ENCODE data around the gene DDX20.

Gene DDX20

DNA sequence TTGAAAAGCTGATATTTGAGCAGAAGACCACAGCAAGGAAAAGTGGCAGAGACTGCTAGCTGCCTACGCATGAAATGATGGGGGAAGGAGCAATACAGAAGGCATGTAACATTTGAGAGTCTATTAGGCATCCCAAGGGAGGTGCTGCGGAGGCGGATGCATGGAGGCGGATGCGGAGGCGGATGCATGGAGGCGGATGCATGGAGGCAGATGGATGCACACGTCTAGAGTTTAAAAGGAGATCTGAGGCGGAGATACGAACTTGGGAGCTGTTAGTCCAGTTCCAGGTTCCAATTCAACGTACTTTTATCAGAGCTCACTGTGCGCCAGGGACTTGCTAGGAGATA is 744 bp upstream of the DDX20 start:
- Histone ChIP-seq H3K9me3 (ENCODE audit: control insufficient read depth, insufficient read depth, low read length) (no peaks in the 10 kb centered on the region), H3K79me2 (ENCODE audit: control insufficient read depth, low read length) (peaks cover 51% of the 10 kb centered on the region), H3K27me3 (ENCODE audit: control insufficient read depth, low read length) (no peaks in the 10 kb centered on the region), H3K27ac (ENCODE audit: low read depth, low read length) (peak overlapping the region; percentile 86), H3F3A (ENCODE audit: control insufficient read depth, insufficient read depth) (no peaks in the 10 kb centered on the region; the same call in 1 of the 2 replicates), H3K36me3 (ENCODE audit: control insufficient read depth, low read length) (peaks cover 37% of the 10 kb centered on the region), H4K20me1 (ENCODE audit: control insufficient read depth, insufficient read depth, low read depth, low read length) (peaks cover 12% of the 10 kb centered on the region; the same call in 1 of the 2 replicates), H3K9me2 (replicated peaks; ENCODE audit: control insufficient read depth, low read length) (no peaks in the 10 kb centered on the region), H3K4me1 (ENCODE audit: control insufficient read depth, low read length) (peaks cover 29% of the 10 kb centered on the region), H3K4me3 (ENCODE audit: low read length) (peak overlapping the region; percentile 96), H3K4me2 (ENCODE audit: low read length) (peak overlapping the region; percentile 94)
- no peak for TF ChIP-seq EZH2phosphoT487 (IDR thresholded peaks at IDR 0.05; ENCODE audit: borderline replicate concordance, low read length)
- TF ChIP-seq, protein P1, sequence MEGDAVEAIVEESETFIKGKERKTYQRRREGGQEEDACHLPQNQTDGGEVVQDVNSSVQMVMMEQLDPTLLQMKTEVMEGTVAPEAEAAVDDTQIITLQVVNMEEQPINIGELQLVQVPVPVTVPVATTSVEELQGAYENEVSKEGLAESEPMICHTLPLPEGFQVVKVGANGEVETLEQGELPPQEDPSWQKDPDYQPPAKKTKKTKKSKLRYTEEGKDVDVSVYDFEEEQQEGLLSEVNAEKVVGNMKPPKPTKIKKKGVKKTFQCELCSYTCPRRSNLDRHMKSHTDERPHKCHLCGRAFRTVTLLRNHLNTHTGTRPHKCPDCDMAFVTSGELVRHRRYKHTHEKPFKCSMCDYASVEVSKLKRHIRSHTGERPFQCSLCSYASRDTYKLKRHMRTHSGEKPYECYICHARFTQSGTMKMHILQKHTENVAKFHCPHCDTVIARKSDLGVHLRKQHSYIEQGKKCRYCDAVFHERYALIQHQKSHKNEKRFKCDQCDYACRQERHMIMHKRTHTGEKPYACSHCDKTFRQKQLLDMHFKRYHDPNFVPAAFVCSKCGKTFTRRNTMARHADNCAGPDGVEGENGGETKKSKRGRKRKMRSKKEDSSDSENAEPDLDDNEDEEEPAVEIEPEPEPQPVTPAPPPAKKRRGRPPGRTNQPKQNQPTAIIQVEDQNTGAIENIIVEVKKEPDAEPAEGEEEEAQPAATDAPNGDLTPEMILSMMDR (IDR thresholded peaks at IDR 0.05; ENCODE audit: low read depth, low read length, poor library complexity, severe bottlenecking) = no peak

DNA sequence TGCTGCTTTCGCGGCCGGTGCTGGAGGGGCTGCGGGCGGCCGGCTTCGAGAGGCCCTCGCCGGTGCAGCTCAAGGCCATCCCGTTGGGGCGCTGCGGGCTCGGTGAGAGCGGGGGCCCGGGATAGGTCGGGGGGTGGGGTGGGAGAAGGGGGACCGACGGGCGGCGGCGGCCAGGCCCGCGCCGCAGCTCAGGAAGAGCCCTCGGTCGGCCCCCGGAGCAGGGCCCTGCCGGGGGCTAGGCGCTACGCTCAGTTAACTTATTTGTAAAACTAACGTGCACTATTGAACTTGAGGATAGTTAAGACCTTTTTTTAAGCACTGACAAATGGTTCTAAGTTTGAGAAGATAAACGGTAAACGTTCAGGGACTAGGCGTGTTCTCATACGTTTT is 418 bp downstream of the DDX20 start:
- Histone ChIP-seq H3K4me2 (ENCODE audit: low read length) (peak overlapping the region; percentile 94), H3K9me2 (replicated peaks; ENCODE audit: control insufficient read depth, low read length) (no peaks in the 10 kb centered on the region), H3K9me3 (ENCODE audit: control insufficient read depth, insufficient read depth, low read length) (no peaks in the 10 kb centered on the region), H3K4me1 (ENCODE audit: control insufficient read depth, low read length) (peaks cover 29% of the 10 kb centered on the region), H3K79me2 (ENCODE audit: control insufficient read depth, low read length) (peaks cover 58% of the 10 kb centered on the region), H4K20me1 (ENCODE audit: control insufficient read depth, insufficient read depth, low read depth, low read length) (peaks cover 12% of the 10 kb centered on the region; the same call in 1 of the 2 replicates), H3K27ac (ENCODE audit: low read depth, low read length) (peak overlapping the region; percentile 86), H3K4me3 (ENCODE audit: low read length) (peak overlapping the region; percentile 96), H3K27me3 (ENCODE audit: control insufficient read depth, low read length) (no peaks in the 10 kb centered on the region), H3K36me3 (ENCODE audit: control insufficient read depth, low read length) (peaks cover 49% of the 10 kb centered on the region), H3F3A (ENCODE audit: control insufficient read depth, insufficient read depth) (no peaks in the 10 kb centered on the region; the same call in 1 of the 2 replicates)
- TF ChIP-seq, protein P1 (IDR thresholded peaks at IDR 0.05; ENCODE audit: low read depth, low read length, poor library complexity, severe bottlenecking) = no peak
- TF ChIP-seq EZH2phosphoT487 (IDR thresholded peaks at IDR 0.05; ENCODE audit: borderline replicate concordance, low read length) = no peak

DNA sequence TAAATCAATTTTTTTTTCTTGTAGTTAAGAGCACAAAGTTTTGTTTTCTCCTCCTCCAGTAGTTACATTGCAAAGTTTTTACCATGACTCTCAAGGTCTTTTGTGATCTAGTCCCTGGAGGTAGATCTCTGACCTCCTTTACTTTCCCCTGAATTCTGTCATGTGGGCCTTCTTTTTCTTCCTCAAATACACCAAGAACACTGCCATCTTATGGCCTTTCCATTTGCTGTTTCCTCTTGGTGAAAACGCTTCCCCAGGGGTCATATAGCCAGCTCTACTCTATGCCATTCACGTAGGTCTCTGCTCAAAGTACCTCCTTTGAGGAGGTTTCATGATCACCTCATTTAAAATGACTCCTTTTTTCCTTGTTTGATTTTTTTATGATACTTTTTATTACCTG is 2.7 kb downstream of the DDX20 start:
- Histone ChIP-seq H3K9me2 (replicated peaks; ENCODE audit: control insufficient read depth, low read length) (no peaks in the 10 kb centered on the region), H3K4me2 (ENCODE audit: low read length) (no peak overlapping the region), H3K27me3 (ENCODE audit: control insufficient read depth, low read length) (no peaks in the 10 kb centered on the region), H3K79me2 (ENCODE audit: control insufficient read depth, low read length) (peaks cover 58% of the 10 kb centered on the region), H3K36me3 (ENCODE audit: control insufficient read depth, low read length) (peaks cover 70% of the 10 kb centered on the region), H3K4me1 (ENCODE audit: control insufficient read depth, low read length) (peaks cover 24% of the 10 kb centered on the region), H3K9me3 (ENCODE audit: control insufficient read depth, insufficient read depth, low read length) (no peaks in the 10 kb centered on the region), H3K4me3 (ENCODE audit: low read length) (no peak overlapping the region), H3F3A (ENCODE audit: control insufficient read depth, insufficient read depth) (no peaks in the 10 kb centered on the region; the same call in 1 of the 2 replicates), H3K27ac (ENCODE audit: low read depth, low read length) (no peak overlapping the region), H4K20me1 (ENCODE audit: control insufficient read depth, insufficient read depth, low read depth, low read length) (peaks cover 12% of the 10 kb centered on the region; the same call in 1 of the 2 replicates)
- TF ChIP-seq, protein P1 (IDR thresholded peaks at IDR 0.05; ENCODE audit: low read depth, low read length, poor library complexity, severe bottlenecking) = no peak
- no peak for TF ChIP-seq EZH2phosphoT487 (IDR thresholded peaks at IDR 0.05; ENCODE audit: borderline replicate concordance, low read length)

Measured in DOHH2 (cell line).